OCI-LY3 (cell line): ENCODE measurements around the gene STK39.

Experiments
- H2AFZ ChIP-seq: fragments of 200-600, 300-600 bp; shearing (Covaris generic); 2 replicates; pipeline ENCODE4 v1.6.0; 2014; ENCODE audit warnings: antibody characterized with exemption, low read depth, low read length
- H3K27ac ChIP-seq: fragments of 200-600, 300-600 bp; sonication (generic); 2 replicates; pipeline ENCODE4 v1.5.1; 2014; ENCODE audit warnings: mild to moderate bottlenecking, low read length, moderate library complexity, mixed read lengths
- H3K27me3 ChIP-seq: fragments of 200-600, 300-600 bp; sonication (generic); 2 replicates; pipeline ENCODE4 v1.6.1; 2014; ENCODE audit warnings: low read depth, low read length, mixed read lengths
- H3K36me3 ChIP-seq: fragments of 200-600, 300-600 bp; sonication (generic); replicated peaks from 2 replicates; pipeline ENCODE3; 2014; ENCODE audit warnings: low read depth, low read length, mixed read lengths
- H3K4me1 ChIP-seq: fragments of 300-600, 200-600 bp; sonication (generic); 2 replicates; pipeline ENCODE4 v1.6.1; 2014; ENCODE audit warnings: low read length, mixed read lengths
- H3K4me2 ChIP-seq: fragments of 200-600, 300-600 bp; sonication (generic); 2 replicates; pipeline ENCODE4 v1.6.1; 2014; ENCODE audit warnings: low read length, mixed read lengths
- H3K4me3 ChIP-seq: fragments of 300-600, 200-600 bp; sonication (generic); 2 replicates; pipeline ENCODE4 v1.5.1; 2014; ENCODE audit warnings: antibody characterized with exemption, mild to moderate bottlenecking, low read length, moderate library complexity
- H3K79me2 ChIP-seq: fragments of 300-600, 200-600 bp; shearing (Covaris generic); 2 replicates; pipeline ENCODE4 v1.6.1; 2014; ENCODE audit warnings: mild to moderate bottlenecking, low read length, mixed read lengths
- H3K9ac ChIP-seq: fragments of 300-600, 200-600 bp; shearing (Covaris generic); 2 replicates; pipeline ENCODE4 v1.6.0; 2014; ENCODE audit warnings: mild to moderate bottlenecking, low read length, moderate library complexity
- H3K9me3 ChIP-seq: fragments of 200-600, 300-600 bp; shearing (Covaris generic); 2 replicates; pipeline ENCODE4 v1.6.1; 2014; ENCODE audit warnings: low read length, mixed read lengths; ENCODE audit not compliant: insufficient read depth
- H4K20me1 ChIP-seq: fragments of 200-600, 300-600 bp; sonication (generic); 2 replicates; pipeline ENCODE4 v1.6.1; 2016; ENCODE audit warnings: low read length, mixed read lengths; ENCODE audit not compliant: insufficient read depth
- EZH2phosphoT487 ChIP-seq: fragments of 200-600 bp; shearing (Covaris generic); IDR thresholded peaks from 2 replicates; pipeline ENCODE4 v1.6.1; 2018; ENCODE audit warnings: antibody characterized with exemption, mixed run types, low read depth
- TF ChIP-seq, protein P1 (sequence below): fragments of 200-600, 300-600 bp; sonication (generic); IDR thresholded peaks from 2 replicates; pipeline ENCODE4 v1.5.1; 2014; ENCODE audit warnings: antibody characterized with exemption, low read length, low read depth

Gene STK39

DNA sequence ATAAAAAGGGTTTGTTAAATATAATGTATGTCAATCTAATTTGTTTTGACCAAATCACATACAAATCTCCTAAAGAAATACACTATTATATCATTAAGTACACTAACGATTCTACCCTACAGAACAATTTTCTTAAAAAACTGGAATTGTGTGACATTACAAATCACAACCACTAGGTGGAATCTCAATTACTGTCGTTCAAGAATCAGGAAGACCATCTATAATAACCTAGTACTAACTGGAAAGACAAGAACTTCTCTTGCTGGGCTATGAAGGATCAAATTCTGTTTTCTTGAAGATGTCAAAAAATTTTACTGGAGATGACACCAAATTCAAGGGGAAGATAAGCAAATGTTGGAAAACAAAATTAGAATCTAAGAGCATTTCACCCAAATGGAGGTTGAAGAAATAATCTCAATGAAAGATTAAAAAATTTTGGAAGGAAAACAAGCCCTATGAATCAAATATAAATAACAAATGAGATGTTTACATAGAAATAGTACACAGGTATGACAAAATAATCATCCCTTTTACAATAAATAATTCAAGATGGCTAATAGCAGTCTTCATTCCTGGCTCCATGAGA, 110.9 kb downstream of the STK39 start:
- no peak overlapping the region for H3K4me3 ChIP-seq
- no peaks in the 10 kb centered on the region for H3K9me3 ChIP-seq
- no peak overlapping the region for H3K9ac ChIP-seq
- no peaks in the 10 kb centered on the region for H3K4me1 ChIP-seq
- no peaks in the 10 kb centered on the region for H4K20me1 ChIP-seq
- no peak overlapping the region for H3K4me2 ChIP-seq
- no peak overlapping the region for H2AFZ ChIP-seq
- no peaks in the 10 kb centered on the region for H3K27me3 ChIP-seq
- H3K36me3 ChIP-seq: no peaks in the 10 kb centered on the region
- no peak for TF ChIP-seq EZH2phosphoT487
- TF ChIP-seq, protein P1, sequence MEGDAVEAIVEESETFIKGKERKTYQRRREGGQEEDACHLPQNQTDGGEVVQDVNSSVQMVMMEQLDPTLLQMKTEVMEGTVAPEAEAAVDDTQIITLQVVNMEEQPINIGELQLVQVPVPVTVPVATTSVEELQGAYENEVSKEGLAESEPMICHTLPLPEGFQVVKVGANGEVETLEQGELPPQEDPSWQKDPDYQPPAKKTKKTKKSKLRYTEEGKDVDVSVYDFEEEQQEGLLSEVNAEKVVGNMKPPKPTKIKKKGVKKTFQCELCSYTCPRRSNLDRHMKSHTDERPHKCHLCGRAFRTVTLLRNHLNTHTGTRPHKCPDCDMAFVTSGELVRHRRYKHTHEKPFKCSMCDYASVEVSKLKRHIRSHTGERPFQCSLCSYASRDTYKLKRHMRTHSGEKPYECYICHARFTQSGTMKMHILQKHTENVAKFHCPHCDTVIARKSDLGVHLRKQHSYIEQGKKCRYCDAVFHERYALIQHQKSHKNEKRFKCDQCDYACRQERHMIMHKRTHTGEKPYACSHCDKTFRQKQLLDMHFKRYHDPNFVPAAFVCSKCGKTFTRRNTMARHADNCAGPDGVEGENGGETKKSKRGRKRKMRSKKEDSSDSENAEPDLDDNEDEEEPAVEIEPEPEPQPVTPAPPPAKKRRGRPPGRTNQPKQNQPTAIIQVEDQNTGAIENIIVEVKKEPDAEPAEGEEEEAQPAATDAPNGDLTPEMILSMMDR: peak; percentile 66
- H3K27ac ChIP-seq: no peak overlapping the region
- H3K79me2 ChIP-seq: no peaks in the 10 kb centered on the region

DNA sequence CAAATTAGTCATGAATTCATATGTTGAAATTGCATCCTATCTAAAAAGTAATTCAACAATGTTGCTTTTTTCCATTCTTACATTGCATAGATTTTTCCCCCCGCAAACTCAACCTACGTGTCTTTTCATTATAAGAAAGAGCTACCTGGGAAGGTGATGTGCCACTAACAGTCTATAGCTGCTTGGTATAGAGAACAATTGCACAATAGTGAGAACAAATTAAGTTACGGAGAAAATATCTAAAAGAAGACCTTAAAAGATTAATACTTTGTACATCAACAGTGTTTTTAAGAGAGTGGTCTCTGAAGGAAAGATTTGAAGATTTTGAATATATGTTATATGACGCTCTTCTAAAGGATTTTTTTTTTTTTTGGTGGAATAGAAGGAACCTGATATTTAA, 111.8 kb downstream of the STK39 start:
- H3K27me3 ChIP-seq: no peaks in the 10 kb centered on the region
- no peaks in the 10 kb centered on the region for H3K9me3 ChIP-seq
- H3K4me1 ChIP-seq: no peaks in the 10 kb centered on the region
- H3K4me3 ChIP-seq: no peak overlapping the region
- no peak for TF ChIP-seq EZH2phosphoT487
- TF ChIP-seq, protein P1: no peak
- H3K79me2 ChIP-seq: no peaks in the 10 kb centered on the region
- H2AFZ ChIP-seq: no peak overlapping the region
- no peaks in the 10 kb centered on the region for H3K36me3 ChIP-seq
- H4K20me1 ChIP-seq: no peaks in the 10 kb centered on the region
- no peak overlapping the region for H3K27ac ChIP-seq
- no peak overlapping the region for H3K9ac ChIP-seq
- no peak overlapping the region for H3K4me2 ChIP-seq

DNA sequence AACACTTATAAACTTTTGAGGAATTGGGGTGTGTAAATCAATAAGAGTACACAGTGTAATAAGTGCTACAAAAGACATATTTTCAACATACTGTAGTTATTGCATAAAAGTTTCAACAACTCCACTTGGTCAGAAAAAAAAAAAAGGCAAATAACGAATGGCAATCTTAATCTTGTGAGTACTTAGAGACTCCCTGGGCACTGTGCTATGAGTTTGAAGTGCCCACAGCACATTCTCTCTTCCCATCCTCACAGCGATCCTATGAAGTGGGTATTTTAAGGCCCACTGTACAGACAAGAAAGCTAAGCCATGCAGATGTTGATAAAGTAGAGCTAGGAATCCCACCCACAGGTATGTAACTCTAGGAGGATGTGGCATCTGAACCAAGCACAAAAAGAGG, 112.3 kb downstream of the STK39 start:
- no peak overlapping the region for H3K4me2 ChIP-seq
- H3K9ac ChIP-seq: no peak overlapping the region
- H3K27ac ChIP-seq: no peak overlapping the region
- H3K27me3 ChIP-seq: no peaks in the 10 kb centered on the region
- H2AFZ ChIP-seq: no peak overlapping the region
- H3K36me3 ChIP-seq: no peaks in the 10 kb centered on the region
- H3K4me1 ChIP-seq: no peaks in the 10 kb centered on the region
- no peaks in the 10 kb centered on the region for H4K20me1 ChIP-seq
- no peak overlapping the region for H3K4me3 ChIP-seq
- TF ChIP-seq, protein P1: no peak
- TF ChIP-seq EZH2phosphoT487: no peak
- no peaks in the 10 kb centered on the region for H3K9me3 ChIP-seq
- no peaks in the 10 kb centered on the region for H3K79me2 ChIP-seq

DNA sequence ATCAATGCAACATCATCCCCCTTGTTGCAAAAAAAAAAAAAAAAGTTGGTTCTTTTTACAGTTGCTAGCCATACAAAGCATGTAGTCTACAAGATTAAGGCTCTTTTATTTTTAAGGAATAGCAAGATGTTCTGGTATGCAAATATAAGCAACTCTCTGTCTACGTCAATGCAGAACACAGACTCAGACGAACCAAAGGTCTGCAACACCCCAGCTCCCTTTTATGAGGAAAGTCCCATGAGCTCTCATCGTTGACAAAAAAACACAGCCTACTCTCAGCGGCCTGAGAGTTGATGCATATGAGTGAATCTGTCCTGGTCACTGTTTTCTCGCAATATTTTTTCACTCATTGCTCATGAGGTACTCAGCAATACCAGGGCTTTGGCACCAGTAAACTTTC, 112.9 kb downstream of the STK39 start:
- Histone ChIP-seq H3K79me2 (no peaks in the 10 kb centered on the region), H3K9me3 (no peaks in the 10 kb centered on the region), H3K9ac (no peak overlapping the region), H4K20me1 (no peaks in the 10 kb centered on the region), H3K27me3 (no peaks in the 10 kb centered on the region), H3K4me2 (no peak overlapping the region), H3K27ac (no peak overlapping the region), H3K4me1 (no peaks in the 10 kb centered on the region), H2AFZ (no peak overlapping the region), H3K4me3 (no peak overlapping the region), H3K36me3 (no peaks in the 10 kb centered on the region)
- TF ChIP-seq EZH2phosphoT487: no peak
- TF ChIP-seq, protein P1: no peak
